GM18498 (cell line): ENCODE results near the gene MKLN1.
"Not testable (repeated sequence)": the region's sequence is repeated elsewhere in the genome, so short reads cannot be mapped to it uniquely, and the experiment has no call there.

Experiments
- ATAC-seq: cut with Tn5 transposase; IDR thresholded peaks from one replicate; pipeline ENCODE4 v1.9.1; 2021; ENCODE audit warnings: mild to moderate bottlenecking, moderate library complexity; ENCODE audit not compliant: unreplicated experiment

The MKLN1 gene

GRCh38 chr7:131327626-131328376 lies at the start of gene MKLN1:
Gene MKLN1 (plus strand): TSS chr7:131327876. CDS start chr7:131327900, 24 bp downstream.
- ATAC-seq, result peak; percentile 91

- no peak for ATAC-seq
Measured at GRCh38 chr7:131279044-131279443, 48.6 kb upstream of the MKLN1 start.

GRCh38 chr7:131281266-131282048 lies 46.2 kb upstream of the MKLN1 start:
- no peak for ATAC-seq

- ATAC-seq, result no peak
Measured at GRCh38 chr7:131284702-131285419, 42.8 kb upstream of the MKLN1 start.

- ATAC-seq, result no peak
Measured at GRCh38 chr7:131285556-131285955, 42.1 kb upstream of the MKLN1 start.

GRCh38 chr7:131288450-131288849 lies 39.2 kb upstream of the MKLN1 start:
- ATAC-seq, result no peak

- no peak for ATAC-seq
Measured at GRCh38 chr7:131289051-131289450, 38.6 kb upstream of the MKLN1 start.

- no peak for ATAC-seq
Measured at GRCh38 chr7:131292141-131292905, 35.4 kb upstream of the MKLN1 start.

GRCh38 chr7:131293018-131293417 lies 34.7 kb upstream of the MKLN1 start:
- ATAC-seq, result no peak

GRCh38 chr7:131294553-131294952 lies 33.1 kb upstream of the MKLN1 start:
- ATAC-seq, result no peak

GRCh38 chr7:131298608-131298992 lies 29.1 kb upstream of the MKLN1 start:
- ATAC-seq, result no peak

- no peak for ATAC-seq
Measured at GRCh38 chr7:131299074-131299473, 28.6 kb upstream of the MKLN1 start.

GRCh38 chr7:131300078-131300477 lies 27.6 kb upstream of the MKLN1 start:
- no peak for ATAC-seq

- ATAC-seq, result no peak
Measured at GRCh38 chr7:131300572-131301466, 26.9 kb upstream of the MKLN1 start.

- no peak for ATAC-seq
Measured at GRCh38 chr7:131302446-131302845, 25.2 kb upstream of the MKLN1 start.

GRCh38 chr7:131302876-131303707 lies 24.6 kb upstream of the MKLN1 start:
- ATAC-seq, result no peak

GRCh38 chr7:131305152-131305551 lies 22.5 kb upstream of the MKLN1 start:
- ATAC-seq, result no peak

GRCh38 chr7:131306041-131306440 lies 21.6 kb upstream of the MKLN1 start:
- not testable (repeated sequence) for ATAC-seq

- no peak for ATAC-seq
Measured at GRCh38 chr7:131306777-131307176, 20.9 kb upstream of the MKLN1 start.
